IMR-90 (cell line): ENCODE data around the gene ATXN1. TPM values are rescaled to one million over a fixed set of nuclear protein-coding genes. Genes with fewer than 3 reads are reported as not detected.
A peak's percentile ranks its signal among the peaks of the same experiment; 100 is the strongest.
"Not testable (repeated sequence)": the region's sequence is repeated elsewhere in the genome, so short reads cannot be mapped to it uniquely, and the experiment has no call there.

Experiments
- ATAC-seq: fragments of 200-7000 bp; cut with Tn5 transposase; 2 replicates; pipeline ENCODE4 v1.9.1; 2020; ENCODE audit warnings: low read depth, mild to moderate bottlenecking, moderate library complexity
- BruUV-seq: library from RNA; stranded (reverse); fragments of 400-500 nt; replicated peaks from 2 replicates; lab custom pipeline; 2021; lab: Mats Ljungman, UMichigan
- CTCF ChIA-PET: fragments of 300-600 bp; formaldehyde crosslinking; extraction: SDS; loops from one replicate; lab custom pipeline; 2021; ENCODE audit warnings: antibody characterized with exemption; lab: Yijun Ruan, JAX
- POLR2A ChIA-PET: fragments of 300-600 bp; sonication (Branson Sonifier 250); formaldehyde crosslinking; loops from one replicate; lab custom pipeline; 2022; ENCODE audit warnings: antibody characterized with exemption; ENCODE audit not compliant: unreplicated experiment; lab: Charles Lee
- DNase-seq: peaks from one replicate; pipeline ENCODE4 v3.0.0; 2013
- H2AFZ ChIP-seq: replicated peaks from 2 replicates; pipeline ENCODE3; 2013; ENCODE audit warnings: low read length, mild to moderate bottlenecking; ENCODE audit not compliant: poor library complexity
- H2AK5ac ChIP-seq: 2 replicates; pipeline ENCODE4 v1.6.1; 2013; ENCODE audit warnings: low read depth, low read length, inconsistent platforms
- H2AK9ac ChIP-seq: replicated peaks from 2 replicates; pipeline ENCODE3; 2013; ENCODE audit warnings: mild to moderate bottlenecking, low read depth, low read length, moderate library complexity; ENCODE audit not compliant: poor library complexity
- H2BK120ac ChIP-seq: 2 replicates; pipeline ENCODE4 v1.6.1; 2013; ENCODE audit warnings: low read depth, low read length, inconsistent platforms
- H2BK15ac ChIP-seq: 3 replicates; pipeline ENCODE4 v1.6.1; 2013; ENCODE audit warnings: low read depth, low read length, inconsistent platforms
- H2BK20ac ChIP-seq: 2 replicates; pipeline ENCODE4 v1.6.1; 2013; ENCODE audit warnings: low read depth, mild to moderate bottlenecking, inconsistent platforms, low read length, moderate library complexity
- H2BK5ac ChIP-seq: 2 replicates; pipeline ENCODE4 v1.6.1; 2013; ENCODE audit warnings: mild to moderate bottlenecking, low read depth, low read length, inconsistent platforms; ENCODE audit not compliant: poor library complexity, severe bottlenecking
- H3K14ac ChIP-seq: replicated peaks from 2 replicates; pipeline ENCODE4 v1.6.1; 2013; ENCODE audit warnings: low read depth, low read length, inconsistent platforms
- H3K18ac ChIP-seq: 2 replicates; pipeline ENCODE4 v1.6.1; 2013; ENCODE audit warnings: low read depth, low read length, control low read depth
- H3K23ac ChIP-seq: 2 replicates; pipeline ENCODE4 v1.6.1; 2013; ENCODE audit warnings: low read depth, low read length, inconsistent platforms
- H3K27ac ChIP-seq: 2 replicates; pipeline ENCODE4 v1.5.1; 2013; ENCODE audit warnings: mild to moderate bottlenecking, control low read depth, low read length; ENCODE audit not compliant: insufficient read depth
- H3K27me3 ChIP-seq: 2 replicates; pipeline ENCODE4 v1.6.1; 2013; ENCODE audit warnings: low read length; ENCODE audit not compliant: control insufficient read depth, insufficient read depth
- H3K36me3 ChIP-seq: 2 replicates; pipeline ENCODE4 v1.6.1; 2013; ENCODE audit warnings: low read length, mixed read lengths; ENCODE audit not compliant: control insufficient read depth, insufficient read depth
- H3K4ac ChIP-seq: 2 replicates; pipeline ENCODE4 v1.6.1; 2013; ENCODE audit warnings: low read depth, low read length, inconsistent platforms
- H3K4me1 ChIP-seq: 2 replicates; pipeline ENCODE4 v1.6.1; 2013; ENCODE audit warnings: low read length, mixed read lengths; ENCODE audit not compliant: control insufficient read depth, insufficient read depth
- H3K4me2 ChIP-seq: 2 replicates; pipeline ENCODE4 v1.6.1; 2013; ENCODE audit warnings: low read depth, mild to moderate bottlenecking, control low read depth, low read length, moderate library complexity
- H3K4me3 ChIP-seq: 2 replicates; pipeline ENCODE4 v1.5.1; 2013; ENCODE audit warnings: low read depth, mild to moderate bottlenecking, control low read depth, low read length, moderate library complexity; ENCODE audit not compliant: insufficient read depth
- H3K56ac ChIP-seq: 2 replicates; pipeline ENCODE4 v1.6.1; 2013; ENCODE audit warnings: low read length, inconsistent platforms; ENCODE audit not compliant: insufficient read depth; ENCODE audit errors: extremely low read depth
- H3K79me1 ChIP-seq, 2 experiments: 2 replicates each; pipeline ENCODE4 v1.6.1; 2013; ENCODE audit warnings: low read length in 2 of 2, inconsistent platforms in 1 of 2, low read depth in 1 of 2
- H3K9ac ChIP-seq: 2 replicates; pipeline ENCODE4 v1.6.1; 2013; ENCODE audit warnings: low read depth, low read length, control low read depth
- H3K9me1 ChIP-seq: 2 replicates; pipeline ENCODE4 v1.6.1; 2013; ENCODE audit warnings: low read length, inconsistent platforms; ENCODE audit not compliant: insufficient read depth
- H3K9me3 ChIP-seq: 2 replicates; pipeline ENCODE4 v1.6.1; 2013; ENCODE audit warnings: low read length; ENCODE audit not compliant: control insufficient read depth, insufficient read depth
- H4K20me1 ChIP-seq: 2 replicates; pipeline ENCODE4 v1.6.1; 2013; ENCODE audit warnings: low read length, inconsistent platforms; ENCODE audit not compliant: insufficient read depth
- H4K5ac ChIP-seq: 2 replicates; pipeline ENCODE4 v1.6.1; 2013; ENCODE audit warnings: mild to moderate bottlenecking, low read depth, low read length, control low read depth
- H4K8ac ChIP-seq, 2 experiments: 2 replicates each; pipeline ENCODE4 v1.6.1; 2013; ENCODE audit warnings: low read depth in 2 of 2, low read length in 2 of 2, control low read depth in 1 of 2, inconsistent platforms in 1 of 2
- H4K91ac ChIP-seq: 2 replicates; pipeline ENCODE4 v1.6.1; 2013; ENCODE audit warnings: low read depth, low read length, inconsistent platforms; ENCODE audit not compliant: insufficient read depth
- WGBS, 2 experiments: methylation state at CpG; one replicate each; pipeline versions ENCODE4 v1.1.5 to v1.1.7; 2013; ENCODE audit warnings: missing lambda C conversion rate in 2 of 2; ENCODE audit not compliant: insufficient read length in 1 of 2; ENCODE audit errors: extremely low coverage in 2 of 2; 5-methylcytosine and 5-hydroxymethylcytosine counted together
- dilution Hi-C: fragments of 300-500 bp; cut with HindIII; formaldehyde crosslinking; loops from one replicate; pipeline ENCODE4 v1.14.3; 2018; ENCODE audit warnings: low sequenced_read_pairs; ENCODE audit not compliant: unreplicated experiment
- in situ Hi-C: fragments of 300-500 bp; cut with MboI; formaldehyde crosslinking; loops from 3 replicates; pipeline ENCODE4 v1.14.3; 2019; ENCODE audit warnings: low sequenced_read_pairs, inconsistent platforms, mixed read lengths
- intact Hi-C: fragments of 100-400 bp; cut with micrococcal nuclease; formaldehyde crosslinking; loops from 2 replicates; pipeline ENCODE4 v1.10.0; 2022
- polyA plus RNA-seq, 3 experiments: library from polyadenylated mRNA; depleted of rRNA; stranded (reverse); fragments of >200 nt; gene quantifications; 2 replicates each; pipeline ENCODE4 v1.2.3, GENCODE V29; 2012; ENCODE audit warnings: low replicate concordance in 1 of 3
- total RNA-seq: library from RNA; depleted of rRNA; stranded (reverse); fragments of >200 nt; gene quantifications from 2 replicates; pipeline ENCODE4 v1.2.3, GENCODE V29; 2012

The ATXN1 gene
- total and polyA plus RNA-seq, 2 of the 4 experiments (the other 2 are of a cell fraction), result 7.3 to 11.1 TPM

DNA sequence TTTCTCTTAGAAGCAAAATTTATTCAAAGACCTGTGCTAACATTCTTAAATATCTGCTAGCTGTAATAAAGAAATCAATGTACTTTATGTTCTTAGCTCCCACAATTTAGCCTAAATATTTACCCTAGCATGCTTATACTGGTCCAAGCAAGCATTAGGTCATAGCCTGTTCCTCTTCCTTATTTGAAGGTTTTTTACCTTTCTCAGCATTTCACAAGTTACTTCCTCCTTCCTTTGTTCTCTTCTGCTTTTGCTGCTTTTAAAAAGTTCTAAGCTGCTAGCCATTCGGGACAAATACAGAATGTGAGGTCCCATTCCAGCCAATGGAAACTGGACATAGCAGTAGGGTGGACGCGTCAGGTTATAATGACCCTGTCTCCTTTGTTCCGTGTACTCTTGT, 354.7 kb downstream of the ATXN1 start:
- Histone ChIP-seq H3K4ac (peak overlapping the region; percentile 18; the same call in 1 of the 2 replicates), H2BK120ac (peak overlapping the region; percentile 31; the same call in 1 of the 2 replicates), H2BK20ac (peak overlapping the region; percentile 8; the same call in 1 of the 2 replicates), H3K4me2 (peak overlapping the region; percentile 22; the same call in 1 of the 2 replicates), H3K79me1 (peaks cover 9 to 14% of the 10 kb centered on the region in 2 experiments; a peak in 2 of 4 replicates), H2BK5ac (peak overlapping the region; percentile 6), H3K4me1 (peaks cover 20% of the 10 kb centered on the region), H4K8ac (0 out of 4 replicates have a peak overlapping the region, but pooled peaks of 1 of the 2 experiments have one; percentile 1), H3K9me1 (peaks cover 11% of the 10 kb centered on the region), H4K91ac (peak overlapping the region; percentile 50; the same call in 1 of the 2 replicates), H4K5ac (peak overlapping the region; percentile 63; the same call in 1 of the 2 replicates)
- DNase-seq, H2AK9ac ChIP-seq, H3K9me3 ChIP-seq, H3K23ac ChIP-seq, H3K36me3 ChIP-seq, POLR2A ChIA-PET, H3K14ac ChIP-seq, dilution Hi-C loops, H4K20me1 ChIP-seq, H3K27me3 ChIP-seq, H2BK15ac ChIP-seq, BruUV-seq, H2AFZ ChIP-seq, ATAC-seq, H3K27ac ChIP-seq, H3K4me3 ChIP-seq, H3K18ac ChIP-seq, H3K56ac ChIP-seq, H3K9ac ChIP-seq, H2AK5ac ChIP-seq: not testable (repeated sequence)
- in situ Hi-C loops, result loop anchor here (10.0 kb wide), 1 partner anchor 358 kb away; the partner anchor contains the start of gene ATXN1
- WGBS, 2 experiments, result no CpG with 5 or more reads among the region's 4 CpGs
- intact Hi-C loops, result loop anchor here (10.0 kb wide), 1 partner anchor 558 kb away; no protein-coding TSS in a partner anchor
- CTCF ChIA-PET, result interaction anchor here (1.0 kb wide), 1 partner anchor 10 kb away, joined by 3 read pairs; no protein-coding TSS in a partner anchor
